Dendritic cell treated with granulocyte-macrophage colony-stimulating factor and Interleukin-4, amounts not matched to agents 40 ng/mL and 50 ng/mL, for 4 days (primary cell): ENCODE results near the gene DDB1.
"Not testable (repeated sequence)": the region's sequence is repeated elsewhere in the genome, so short reads cannot be mapped to it uniquely, and the experiment has no call there.

Experiments
- H3K27ac Mint-ChIP-seq: one replicate; pipeline ENCODE4 v1.8.0; 2022; ENCODE audit warnings: mild to moderate bottlenecking, mixed read lengths
- H3K27me3 Mint-ChIP-seq: one replicate; pipeline ENCODE4 v1.8.0; 2022; ENCODE audit warnings: mild to moderate bottlenecking, mixed read lengths
- H3K36me3 Mint-ChIP-seq: one replicate; pipeline ENCODE4 v1.8.0; 2022; ENCODE audit warnings: low read depth, mixed read lengths
- H3K4me1 Mint-ChIP-seq: one replicate; pipeline ENCODE4 v1.8.0; 2022; ENCODE audit warnings: low read depth, mixed read lengths
- H3K4me3 Mint-ChIP-seq: one replicate; pipeline ENCODE4 v1.8.0; 2022; ENCODE audit warnings: mild to moderate bottlenecking, moderate library complexity, mixed read lengths
- H3K9me3 Mint-ChIP-seq: one replicate; pipeline ENCODE4 v1.8.0; 2022; ENCODE audit warnings: mixed read lengths
- intact Hi-C: fragments of 100-400 bp; cut with micrococcal nuclease; formaldehyde crosslinking; loops from one replicate; pipeline ENCODE4 v1.15.0; 2022

The DDB1 gene

GRCh38 chr11:61272731-61273130, 60.2 kb downstream of the DDB1 start:
- intact Hi-C loops = no loop called here

GRCh38 chr11:61270354-61271076, 62.4 kb downstream of the DDB1 start:
- Mint-ChIP-seq H3K27me3 (peaks cover 1% of the 10 kb centered on the region), H3K27ac (no peak overlapping the region), H3K4me1 (no peaks in the 10 kb centered on the region), H3K36me3 (no peaks in the 10 kb centered on the region), H3K4me3 (no peak overlapping the region), H3K9me3 (no peaks in the 10 kb centered on the region)
- intact Hi-C loops = no loop called here

More at GRCh38 chr11:61272731-61273130, 60.2 kb downstream of the DDB1 start:
- H3K27ac Mint-ChIP-seq = no peak overlapping the region
- H3K9me3 Mint-ChIP-seq = no peaks in the 10 kb centered on the region
- H3K27me3 Mint-ChIP-seq = peaks cover 4% of the 10 kb centered on the region
- no peak overlapping the region for H3K4me3 Mint-ChIP-seq
- H3K36me3 Mint-ChIP-seq = no peaks in the 10 kb centered on the region
- no peaks in the 10 kb centered on the region for H3K4me1 Mint-ChIP-seq

GRCh38 chr11:61268588-61269250, 64.2 kb downstream of the DDB1 start:
- H3K9me3 Mint-ChIP-seq = no peaks in the 10 kb centered on the region
- H3K27me3 Mint-ChIP-seq = peaks cover 1% of the 10 kb centered on the region
- H3K4me1 Mint-ChIP-seq = no peaks in the 10 kb centered on the region
- no peak overlapping the region for H3K27ac Mint-ChIP-seq
- intact Hi-C loops = no loop called here
- no peaks in the 10 kb centered on the region for H3K36me3 Mint-ChIP-seq
- no peak overlapping the region for H3K4me3 Mint-ChIP-seq

GRCh38 chr11:61267437-61267841, 65.5 kb downstream of the DDB1 start:
- no peak overlapping the region for H3K4me3 Mint-ChIP-seq
- intact Hi-C loops = no loop called here

GRCh38 chr11:61266602-61267001, 66.3 kb downstream of the DDB1 start:
- no peaks in the 10 kb centered on the region for H3K9me3 Mint-ChIP-seq
- peaks cover 1% of the 10 kb centered on the region for H3K27me3 Mint-ChIP-seq
- H3K4me1 Mint-ChIP-seq = no peaks in the 10 kb centered on the region
- intact Hi-C loops = no loop called here
- no peak overlapping the region for H3K27ac Mint-ChIP-seq
- H3K4me3 Mint-ChIP-seq = no peak overlapping the region
- H3K36me3 Mint-ChIP-seq = no peaks in the 10 kb centered on the region

More at GRCh38 chr11:61267437-61267841, 65.5 kb downstream of the DDB1 start:
- Mint-ChIP-seq H3K4me1 (no peaks in the 10 kb centered on the region), H3K9me3 (no peaks in the 10 kb centered on the region), H3K36me3 (no peaks in the 10 kb centered on the region), H3K27ac (no peak overlapping the region), H3K27me3 (peaks cover 1% of the 10 kb centered on the region)

- intact Hi-C loops = no loop called here
Measured at GRCh38 chr11:61265357-61265756, 67.5 kb downstream of the DDB1 start.

GRCh38 chr11:61264795-61265194, 68.1 kb downstream of the DDB1 start:
- no peak overlapping the region for H3K4me3 Mint-ChIP-seq
- H3K27me3 Mint-ChIP-seq = peaks cover 1% of the 10 kb centered on the region
- intact Hi-C loops = no loop called here
- no peak overlapping the region for H3K27ac Mint-ChIP-seq
- H3K4me1 Mint-ChIP-seq = no peaks in the 10 kb centered on the region
- H3K9me3 Mint-ChIP-seq = no peaks in the 10 kb centered on the region
- H3K36me3 Mint-ChIP-seq = no peaks in the 10 kb centered on the region

More at GRCh38 chr11:61265357-61265756, 67.5 kb downstream of the DDB1 start:
- Mint-ChIP-seq H3K4me1 (no peaks in the 10 kb centered on the region), H3K36me3 (no peaks in the 10 kb centered on the region), H3K4me3 (no peak overlapping the region), H3K27me3 (peaks cover 1% of the 10 kb centered on the region), H3K27ac (no peak overlapping the region), H3K9me3 (no peaks in the 10 kb centered on the region)

GRCh38 chr11:61264371-61264770, 68.5 kb downstream of the DDB1 start:
- Mint-ChIP-seq H3K27ac (no peak overlapping the region), H3K4me1 (no peaks in the 10 kb centered on the region), H3K9me3 (no peaks in the 10 kb centered on the region), H3K4me3 (no peak overlapping the region), H3K36me3 (no peaks in the 10 kb centered on the region), H3K27me3 (peaks cover 1% of the 10 kb centered on the region)
- intact Hi-C loops = no loop called here

GRCh38 chr11:61259363-61259762, 73.5 kb downstream of the DDB1 start:
- intact Hi-C loops = loop anchor here (10.0 kb wide), 3 partner anchors 45 to 125 kb away; partner anchors contain the start of genes DDB1 and TKFC
- no peak overlapping the region for H3K4me3 Mint-ChIP-seq
- no peaks in the 10 kb centered on the region for H3K36me3 Mint-ChIP-seq
- peaks cover 13% of the 10 kb centered on the region for H3K4me1 Mint-ChIP-seq
- H3K9me3 Mint-ChIP-seq = no peaks in the 10 kb centered on the region
- peaks cover 1% of the 10 kb centered on the region for H3K27me3 Mint-ChIP-seq
- H3K27ac Mint-ChIP-seq = no peak overlapping the region

GRCh38 chr11:61258546-61258945, 74.4 kb downstream of the DDB1 start:
- Mint-ChIP-seq H3K36me3 (no peaks in the 10 kb centered on the region), H3K9me3 (no peaks in the 10 kb centered on the region), H3K4me1 (peaks cover 13% of the 10 kb centered on the region), H3K27ac (no peak overlapping the region), H3K4me3 (no peak overlapping the region), H3K27me3 (peaks cover 4% of the 10 kb centered on the region)
- intact Hi-C loops = loop anchor here (10.0 kb wide), 3 partner anchors 46 to 126 kb away; partner anchors contain the start of genes DDB1 and TKFC

GRCh38 chr11:61256710-61257482, 76.0 kb downstream of the DDB1 start:
- no peak overlapping the region for H3K4me3 Mint-ChIP-seq
- H3K4me1 Mint-ChIP-seq = peaks cover 27% of the 10 kb centered on the region
- peak overlapping the region; percentile 70 for H3K27ac Mint-ChIP-seq
- intact Hi-C loops = loop anchor here (10.0 kb wide), 3 partner anchors 48 to 128 kb away; partner anchors contain the start of genes DDB1 and TKFC
- no peaks in the 10 kb centered on the region for H3K9me3 Mint-ChIP-seq
- no peaks in the 10 kb centered on the region for H3K36me3 Mint-ChIP-seq
- peaks cover 4% of the 10 kb centered on the region for H3K27me3 Mint-ChIP-seq

- H3K4me3 Mint-ChIP-seq = no peak overlapping the region
- H3K27ac Mint-ChIP-seq = no peak overlapping the region
- intact Hi-C loops = loop anchor here (10.0 kb wide), 3 partner anchors 50 to 130 kb away; partner anchors contain the start of genes DDB1 and TKFC
- peaks cover 33% of the 10 kb centered on the region for H3K4me1 Mint-ChIP-seq
- H3K36me3 Mint-ChIP-seq = no peaks in the 10 kb centered on the region
- no peaks in the 10 kb centered on the region for H3K9me3 Mint-ChIP-seq
- H3K27me3 Mint-ChIP-seq = peaks cover 7% of the 10 kb centered on the region
Measured at GRCh38 chr11:61254403-61255025, 78.4 kb downstream of the DDB1 start.

- H3K36me3 Mint-ChIP-seq = not testable (repeated sequence)
- peaks cover 39% of the 10 kb centered on the region for H3K4me1 Mint-ChIP-seq
Measured at GRCh38 chr11:61252332-61252731, 80.6 kb downstream of the DDB1 start.

More at GRCh38 chr11:61252332-61252731, 80.6 kb downstream of the DDB1 start:
- H3K9me3 Mint-ChIP-seq, H3K4me3 Mint-ChIP-seq: not testable (repeated sequence)
- intact Hi-C loops = loop anchor here (10.0 kb wide), 3 partner anchors 52 to 132 kb away; partner anchors contain the start of genes DDB1 and TKFC
- H3K27me3 Mint-ChIP-seq = peaks cover 13% of the 10 kb centered on the region
- peak overlapping the region; percentile 66 for H3K27ac Mint-ChIP-seq
